Adrenal gland (tissue), 12 donors: Measurements from ENCODE around the gene CNGB1. TPM values are rescaled to one million over a fixed set of nuclear protein-coding genes. Genes with fewer than 3 reads are reported as not detected.
"Not testable (repeated sequence)": the region's sequence is repeated elsewhere in the genome, so short reads cannot be mapped to it uniquely, and the experiment has no call there.

Source experiments
- DNase-seq, 7 donors: peaks; one replicate each; pipeline ENCODE4 v3.0.0-alpha.2; 2019 to 2020
- H3K27ac ChIP-seq, 5 donors: fragments of 200-600 bp; sonication (generic) in 4 of 5; 1 replicate in 3 of 5; 2 replicates in 2 of 5; pipeline versions ENCODE4 v1.5.1 to v1.8.0; 2016 to 2020; ENCODE audit warnings: mild to moderate bottlenecking in 1 of 5
- H3K27me3 ChIP-seq: fragments of 200-600 bp; 2 replicates; pipeline ENCODE4 v1.8.0; 2021
- H3K36me3 ChIP-seq, 2 donors: fragments of 200-600 bp; replicated peaks in 1 of 2; 1 replicate in 1 of 2; 2 replicates in 1 of 2; pipeline versions ENCODE4 v1.5.1 to v1.8.0; 2018 to 2022
- H3K4me1 ChIP-seq, 2 donors: fragments of 200-600 bp; replicated peaks in 1 of 2; 1 replicate in 1 of 2; 2 replicates in 1 of 2; pipeline versions ENCODE4 v1.5.1 to v1.8.0; 2018 to 2021
- H3K4me3 ChIP-seq, 4 donors: fragments of 200-600 bp; sonication (generic) in 3 of 4; one replicate each; pipeline ENCODE4 v1.5.1; 2016 to 2018
- H3K9me3 ChIP-seq, 3 donors: fragments of 200-600 bp; sonication (generic) in 1 of 3; replicated peaks in 1 of 3; 1 replicate in 2 of 3; 2 replicates in 1 of 3; pipeline versions ENCODE4 v1.5.1 to v1.8.0; 2016 to 2021
- POLR2A ChIP-seq, 2 donors: fragments of 450-650 bp; IDR thresholded peaks; one replicate each; pipeline ENCODE4 v1.6.1; 2017; ENCODE audit warnings: antibody characterized with exemption in 2 of 2, mild to moderate bottlenecking in 2 of 2, moderate library complexity in 1 of 2
- WGBS, 4 donors: extraction: QIAGEN DNeasy Blood & Tissue Kit in 2 of 4; methylation state at CpG; one replicate each; pipeline versions ENCODE4 v1.1.5 to v1.1.7; 2013 to 2017; 5-methylcytosine and 5-hydroxymethylcytosine counted together
- intact Hi-C, 2 donors: fragments of 100-400 bp; cut with DNase I; formaldehyde crosslinking; loops; one replicate each; pipeline versions ENCODE4 v1.14.1 to v1.15.0; 2022 to 2023
- polyA plus RNA-seq, 3 donors: library from polyadenylated mRNA; stranded (reverse); fragments of 200-250 nt in 2 of 3; fragments of 350-450 nt in 1 of 3; fragmentation: Illumina TruSeq in 1 of 3; extraction: RNeasy Lipid Tissue Mini Kit (QIAGEN cat#74804) in 1 of 3; gene quantifications; one replicate each; pipeline ENCODE4 v1.2.3, GENCODE V29; 2013 to 2014
- total RNA-seq, 9 donors: library from RNA; depleted of rRNA in 4 of 9; stranded (reverse); fragments of >200 nt in 4 of 9; fragments of 120-200 nt in 1 of 9; fragmentation: NEBNext Ultra II Directional in 1 of 9; extraction: Animal tissue kit (Norgen Biotek cat#: 25700) in 1 of 9; gene quantifications; one replicate each; pipeline versions ENCODE4 v1.1.0 to v1.2.4, GENCODE V29; 2013 to 2023
- TF ChIP-seq, protein P1 (sequence below), 6 experiments: fragments of 450-650 bp in 4 of 6; fragments of 200-600 bp in 2 of 6; sonication (generic) in 1 of 6; IDR thresholded peaks; 1 replicate in 5 of 6; 2 replicates in 1 of 6; pipeline versions ENCODE4 v1.5.1 to v1.8.0; 2016 to 2021; ENCODE audit warnings: antibody characterized with exemption in 6 of 6, mild to moderate bottlenecking in 2 of 6, moderate library complexity in 1 of 6
- donor health status: healthy with polysubstance abuse.
- donor health status: Bipolar disorder and iron deficiency.
- donor health status: DM: yes; HTN: yes; CAD: no.
- donor health status: DM: no; HTN: no; CAD: no.
- donor health status: DM: no; HTN: no; CAD: no.
- donor health status: DM: yes; HTN: yes; CAD: no.

The CNGB1 gene
- total and polyA plus RNA-seq, 12 donors, result 0.67 to 2.4 (median 1.5) TPM; not detected in 5

DNA sequence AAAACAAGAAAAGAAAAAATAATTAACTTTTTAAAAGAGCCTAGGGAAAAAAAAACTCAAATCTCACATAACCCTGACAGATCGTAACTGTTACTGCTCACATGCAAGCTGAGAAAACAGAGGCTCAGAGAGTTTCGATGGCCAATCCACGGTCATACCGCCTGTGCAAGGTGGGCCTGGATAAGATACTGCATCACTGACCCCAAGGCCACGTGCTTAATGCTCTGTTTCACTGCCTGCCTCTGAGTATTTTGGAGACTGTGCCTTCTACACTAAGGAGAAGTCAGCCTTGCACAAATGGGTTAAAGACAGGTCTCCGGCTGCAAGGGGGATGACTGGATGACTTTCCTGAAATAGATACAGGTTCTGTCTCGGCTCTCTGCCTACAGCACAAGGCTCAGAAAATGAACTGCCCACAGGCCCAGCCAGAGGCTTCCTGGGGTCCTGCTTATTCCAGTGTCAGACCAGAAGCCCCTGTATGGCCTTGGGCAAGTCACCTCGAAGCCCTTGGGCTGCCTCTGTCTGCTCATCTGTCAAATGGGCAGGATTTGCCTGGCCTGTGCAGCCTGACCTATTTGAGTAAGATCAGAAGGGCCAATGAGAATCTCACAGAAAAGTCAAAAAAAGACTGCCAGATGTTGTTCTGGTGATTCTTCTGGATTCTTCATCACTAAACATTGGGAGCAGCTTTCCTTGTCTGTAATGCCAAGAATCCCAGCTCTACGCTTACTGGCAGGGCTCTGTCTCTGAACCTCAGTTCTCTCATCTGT lies 25.8 kb downstream of the CNGB1 start:
- intact Hi-C loops, result loop anchor here in 1 of 2 donors (5.0 kb wide), 1 partner anchor 47 kb away; no protein-coding TSS in a partner anchor
- Histone ChIP-seq H3K4me1 (peaks cover 3 to 10% of the 10 kb centered on the region in 2 donors), H3K36me3 (no peaks in the 10 kb centered on the region), H3K27me3 (no peaks in the 10 kb centered on the region), H3K27ac (no peak overlapping the region), H3K9me3 (no peaks in the 10 kb centered on the region), H3K4me3 (no peak overlapping the region)
- DNase-seq, result no peak
- WGBS, 4 donors, result 74 to 83% (median 76%) methylated on average over 7 to 9 of the region's 9 CpGs
- no peak for TF ChIP-seq POLR2A (IDR thresholded peaks at IDR 0.05)
- TF ChIP-seq, protein P1, sequence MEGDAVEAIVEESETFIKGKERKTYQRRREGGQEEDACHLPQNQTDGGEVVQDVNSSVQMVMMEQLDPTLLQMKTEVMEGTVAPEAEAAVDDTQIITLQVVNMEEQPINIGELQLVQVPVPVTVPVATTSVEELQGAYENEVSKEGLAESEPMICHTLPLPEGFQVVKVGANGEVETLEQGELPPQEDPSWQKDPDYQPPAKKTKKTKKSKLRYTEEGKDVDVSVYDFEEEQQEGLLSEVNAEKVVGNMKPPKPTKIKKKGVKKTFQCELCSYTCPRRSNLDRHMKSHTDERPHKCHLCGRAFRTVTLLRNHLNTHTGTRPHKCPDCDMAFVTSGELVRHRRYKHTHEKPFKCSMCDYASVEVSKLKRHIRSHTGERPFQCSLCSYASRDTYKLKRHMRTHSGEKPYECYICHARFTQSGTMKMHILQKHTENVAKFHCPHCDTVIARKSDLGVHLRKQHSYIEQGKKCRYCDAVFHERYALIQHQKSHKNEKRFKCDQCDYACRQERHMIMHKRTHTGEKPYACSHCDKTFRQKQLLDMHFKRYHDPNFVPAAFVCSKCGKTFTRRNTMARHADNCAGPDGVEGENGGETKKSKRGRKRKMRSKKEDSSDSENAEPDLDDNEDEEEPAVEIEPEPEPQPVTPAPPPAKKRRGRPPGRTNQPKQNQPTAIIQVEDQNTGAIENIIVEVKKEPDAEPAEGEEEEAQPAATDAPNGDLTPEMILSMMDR (IDR thresholded peaks at IDR 0.05), result no peak

DNA sequence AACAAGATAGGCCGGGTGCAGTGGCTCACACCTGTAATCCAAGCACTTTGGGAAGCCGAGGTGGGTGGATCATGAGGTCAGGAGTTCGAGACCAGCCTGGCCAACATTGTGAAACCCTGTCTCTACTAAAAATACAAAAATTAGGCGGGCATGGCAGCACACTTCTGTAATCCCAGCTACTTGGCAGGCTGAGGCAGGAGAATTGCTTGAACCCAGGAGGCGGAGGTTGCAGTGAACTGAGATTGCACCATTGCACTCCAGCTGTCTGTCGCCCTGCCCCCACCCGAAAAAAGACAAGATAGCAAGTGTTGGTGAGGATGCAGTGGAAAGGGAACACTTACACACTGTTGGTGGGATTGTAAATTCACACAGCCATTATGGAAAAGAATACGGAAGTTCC lies 27.5 kb downstream of the CNGB1 start:
- not testable (repeated sequence) for H3K27ac ChIP-seq, H3K36me3 ChIP-seq, H3K4me3 ChIP-seq, H3K27me3 ChIP-seq, H3K9me3 ChIP-seq
- peak in 1 of 7 donors; percentile 13 for DNase-seq
- intact Hi-C loops, result loop anchor here in 1 of 2 donors (5.0 kb wide), 1 partner anchor 49 kb away; no protein-coding TSS in a partner anchor
- 75 to 85% (median 82%) methylated on average over 8 of the region's 8 CpGs for WGBS, 4 donors
- peaks cover 3 to 10% of the 10 kb centered on the region in 2 donors for H3K4me1 ChIP-seq

DNA sequence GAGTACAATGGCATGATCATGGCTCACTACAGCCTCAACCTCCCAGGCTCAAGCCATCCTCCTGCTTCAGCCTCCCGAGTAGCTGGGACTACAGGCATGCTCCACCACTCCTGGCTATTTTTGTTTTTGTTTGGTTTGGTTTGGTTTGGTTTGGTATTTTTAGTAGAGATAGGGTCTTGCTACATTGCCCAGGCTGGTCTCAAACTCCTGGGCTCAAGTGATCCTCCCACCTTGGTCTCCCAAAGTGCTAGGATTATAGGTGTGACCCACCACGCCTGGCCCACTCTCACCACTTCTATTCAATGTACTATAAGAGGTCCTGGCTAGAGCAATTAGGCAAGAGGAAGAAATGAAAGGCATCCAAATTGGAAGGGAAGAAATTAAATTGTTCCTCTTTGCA lies 29.0 kb downstream of the CNGB1 start:
- peaks cover 3 to 10% of the 10 kb centered on the region in 2 donors for H3K4me1 ChIP-seq
- not testable (repeated sequence) for H3K36me3 ChIP-seq, H3K27ac ChIP-seq, H3K4me3 ChIP-seq, H3K9me3 ChIP-seq, H3K27me3 ChIP-seq, DNase-seq
- intact Hi-C loops, result loop anchor here in 1 of 2 donors (5.0 kb wide), 1 partner anchor 50 kb away; no protein-coding TSS in a partner anchor
- 76 to 92% (median 85%) methylated on average over 2 of the region's 2 CpGs for WGBS, 4 donors

DNA sequence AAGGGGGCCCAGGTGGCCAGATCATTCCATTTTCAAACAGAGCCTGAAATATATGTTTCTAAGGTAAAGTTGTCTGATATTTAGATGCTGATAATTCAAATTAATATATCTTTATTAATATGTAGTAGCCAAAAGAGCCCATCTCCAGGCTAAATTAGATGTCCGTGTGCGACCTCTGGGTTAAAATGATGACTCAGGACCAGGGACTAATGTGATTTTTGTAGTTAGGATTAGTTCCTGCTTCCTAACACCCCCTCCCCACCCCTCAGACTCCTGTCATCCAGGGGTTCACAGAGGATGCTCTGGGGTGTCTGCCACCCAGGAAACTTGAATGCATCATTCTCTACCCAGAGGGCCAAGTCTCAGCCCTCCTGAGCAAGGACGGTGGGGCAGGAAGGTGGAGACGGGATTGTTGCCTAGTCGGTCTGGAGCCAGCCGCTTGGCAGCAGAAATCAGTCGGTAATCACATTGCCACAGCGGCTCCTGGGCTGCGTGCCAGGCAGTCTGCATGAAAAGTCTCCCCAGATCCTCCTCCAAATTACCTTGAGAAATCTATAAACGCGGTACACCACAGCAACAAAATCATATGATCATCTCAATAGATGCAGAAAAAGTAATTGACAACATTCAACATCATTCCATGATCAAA lies 29.8 kb downstream of the CNGB1 start:
- no peak overlapping the region for H3K4me3 ChIP-seq
- no peaks in the 10 kb centered on the region for H3K9me3 ChIP-seq
- TF ChIP-seq, protein P1 (IDR thresholded peaks at IDR 0.05), result peak in 1 of 6 experiments; percentile 4
- no peak for TF ChIP-seq POLR2A (IDR thresholded peaks at IDR 0.05)
- WGBS, 4 donors, result 19 to 45% (median 28%) methylated on average over 9 to 11 of the region's 11 CpGs
- intact Hi-C loops, result loop anchor here in 1 of 2 donors (5.0 kb wide), 1 partner anchor 51 kb away; no protein-coding TSS in a partner anchor
- peak; percentile 85 to 95 (median 91) for DNase-seq
- no peaks in the 10 kb centered on the region for H3K36me3 ChIP-seq
- peaks cover 3 to 10% of the 10 kb centered on the region in 2 donors for H3K4me1 ChIP-seq
- H3K27me3 ChIP-seq, result no peaks in the 10 kb centered on the region
- H3K27ac ChIP-seq, result peak overlapping the region in 2 of 5 donors; percentile 5 to 30

DNA sequence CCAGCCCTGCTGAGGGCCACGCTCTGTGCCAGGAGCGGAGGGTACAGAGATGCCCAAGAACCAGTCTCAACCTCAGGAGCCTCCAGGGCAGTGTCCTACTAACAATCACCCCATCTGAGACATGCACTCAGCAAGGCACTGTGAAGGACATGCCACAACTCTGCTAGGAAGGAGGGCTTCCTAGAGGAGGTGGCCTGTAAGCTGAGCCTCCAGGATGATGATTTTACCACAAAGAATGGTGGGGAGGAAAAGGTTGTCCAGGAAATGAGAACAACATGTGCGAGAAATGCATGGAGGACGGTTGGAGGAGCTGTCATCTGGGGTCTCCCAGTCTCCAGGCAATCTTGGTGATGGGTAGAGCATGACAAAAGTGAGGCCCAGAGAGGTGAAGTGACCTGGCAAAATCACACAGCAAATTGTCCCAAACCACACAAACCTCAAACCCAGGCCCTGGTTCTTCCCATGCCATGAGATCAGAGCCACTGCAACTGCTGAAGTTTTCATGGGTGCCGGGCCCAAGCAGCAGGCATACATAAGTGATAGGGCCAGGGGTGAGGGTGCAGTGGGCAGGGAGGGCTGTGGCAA lies 30.5 kb downstream of the CNGB1 start:
- no peaks in the 10 kb centered on the region for H3K27me3 ChIP-seq
- intact Hi-C loops, result loop anchor here in 1 of 2 donors (5.0 kb wide), 1 partner anchor 52 kb away; no protein-coding TSS in a partner anchor
- H3K27ac ChIP-seq, result no peak overlapping the region
- no peaks in the 10 kb centered on the region for H3K36me3 ChIP-seq
- H3K9me3 ChIP-seq, result no peaks in the 10 kb centered on the region
- no peak overlapping the region for H3K4me3 ChIP-seq
- TF ChIP-seq, protein P1 (IDR thresholded peaks at IDR 0.05), result no peak
- TF ChIP-seq POLR2A (IDR thresholded peaks at IDR 0.05), result no peak
- DNase-seq, result no peak
- WGBS, 4 donors, result 90 to 97% (median 94%) methylated on average over 5 of the region's 5 CpGs
- peaks cover 3 to 10% of the 10 kb centered on the region in 2 donors for H3K4me1 ChIP-seq
